Neural cell (in vitro differentiated cells): ENCODE measurements around the gene TEKT5. TPM values are rescaled to one million over a fixed set of nuclear protein-coding genes. Genes with fewer than 3 reads are reported as not detected.

Source experiments
- H2AFZ ChIP-seq: fragments of 200-600, 300-800 bp; sonication (generic), shearing (Covaris generic); 2 replicates; pipeline ENCODE4 v1.6.0; 2014; ENCODE audit warnings: low read depth, mild to moderate bottlenecking, antibody characterized with exemption, low read length, moderate library complexity
- H3F3A ChIP-seq: fragments of 200-600 bp; shearing (Covaris generic); 2 replicates; pipeline ENCODE4 v1.6.1; 2016; ENCODE audit warnings: mild to moderate bottlenecking, moderate library complexity, mixed read lengths, antibody characterized with exemption, low read length; ENCODE audit not compliant: insufficient read depth, poor library complexity, severe bottlenecking
- H3K27ac ChIP-seq: fragments of 200-600, 300-800 bp; sonication (generic), shearing (Covaris generic); 2 replicates; pipeline ENCODE4 v1.5.1; 2014; ENCODE audit warnings: mild to moderate bottlenecking, low read length, moderate library complexity
- H3K27me3 ChIP-seq: fragments of 300-800, 200-600 bp; sonication (generic), shearing (Covaris generic); 2 replicates; pipeline ENCODE4 v1.6.0; 2014; ENCODE audit warnings: mild to moderate bottlenecking, low read depth, low read length, moderate library complexity; ENCODE audit not compliant: insufficient read depth
- H3K36me3 ChIP-seq: fragments of 300-800, 200-600 bp; sonication (generic), shearing (Covaris generic); 2 replicates; pipeline ENCODE4 v1.5.1; 2014; ENCODE audit warnings: mild to moderate bottlenecking, antibody characterized with exemption, low read length, moderate library complexity; ENCODE audit not compliant: insufficient read depth
- H3K4me2 ChIP-seq: fragments of 300-800, 200-600 bp; sonication (generic), shearing (Covaris generic); 2 replicates; pipeline ENCODE4 v1.6.0; 2014; ENCODE audit warnings: mild to moderate bottlenecking, low read length
- H3K4me3 ChIP-seq: fragments of 300-800, 200-600 bp; sonication (generic), shearing (Covaris generic); 2 replicates; pipeline ENCODE4 v1.5.1; 2014; ENCODE audit warnings: mild to moderate bottlenecking, low read length, moderate library complexity
- H3K79me2 ChIP-seq: fragments of 200-600 bp; shearing (Covaris generic); replicated peaks from 2 replicates; pipeline ENCODE4 v1.6.0; 2014; ENCODE audit warnings: mild to moderate bottlenecking, low read length, moderate library complexity; ENCODE audit not compliant: insufficient read depth
- H3K9ac ChIP-seq: fragments of 300-800, 200-600 bp; sonication (generic), shearing (Covaris generic); 2 replicates; pipeline ENCODE4 v1.6.1; 2016; ENCODE audit warnings: mild to moderate bottlenecking, low read length, mixed read lengths
- H3K9me2 ChIP-seq: fragments of 200-600 bp; shearing (Covaris generic); 2 replicates; pipeline ENCODE4 v1.6.1; 2016; ENCODE audit warnings: mild to moderate bottlenecking, low read length, mixed read lengths; ENCODE audit not compliant: insufficient read depth
- H3K9me3 ChIP-seq: fragments of 200-600, 300-800 bp; sonication (generic), shearing (Covaris generic); 2 replicates; pipeline ENCODE4 v1.6.1; 2016; ENCODE audit warnings: mild to moderate bottlenecking, mixed run types, low read length, moderate library complexity, mixed read lengths
- H4K20me1 ChIP-seq: fragments of 200-600 bp; shearing (Covaris generic); 2 replicates; pipeline ENCODE4 v1.6.1; 2016; ENCODE audit warnings: mild to moderate bottlenecking, mixed run types; ENCODE audit not compliant: insufficient read depth
- EP300 ChIP-seq: fragments of 450-650 bp; conservative IDR thresholded peaks from 2 replicates; pipeline ENCODE4 v1.6.1; 2014; ENCODE audit warnings: antibody characterized with exemption, mild to moderate bottlenecking, moderate library complexity; ENCODE audit not compliant: poor library complexity, severe bottlenecking
- EZH2 ChIP-seq: fragments of 200-600, 300-800 bp; shearing (Covaris generic), sonication (generic); IDR thresholded peaks from 2 replicates; pipeline ENCODE4 v1.6.1; 2014; ENCODE audit warnings: antibody characterized with exemption, low read length, borderline replicate concordance, mild to moderate bottlenecking; ENCODE audit not compliant: insufficient read depth, poor library complexity, severe bottlenecking
- MXI1 ChIP-seq: fragments of 450-650 bp; conservative IDR thresholded peaks from 2 replicates; pipeline ENCODE4 v1.6.1; 2014; ENCODE audit warnings: antibody characterized with exemption, mild to moderate bottlenecking; ENCODE audit not compliant: poor library complexity, severe bottlenecking
- POLR2AphosphoS5 ChIP-seq: IDR thresholded peaks from 2 replicates; pipeline ENCODE4 v1.6.1; 2012
- RAD21 ChIP-seq: fragments of 450-650 bp; conservative IDR thresholded peaks from 2 replicates; pipeline ENCODE4 v1.6.1; 2014; ENCODE audit warnings: antibody characterized with exemption, mild to moderate bottlenecking, moderate library complexity
- SMC3 ChIP-seq: fragments of 450-650 bp; conservative IDR thresholded peaks from 2 replicates; pipeline ENCODE4 v1.6.1; 2014; ENCODE audit warnings: antibody characterized with exemption, mild to moderate bottlenecking, moderate library complexity; ENCODE audit not compliant: poor library complexity
- TAF1 ChIP-seq: IDR thresholded peaks from 2 replicates; pipeline ENCODE4 v1.6.1; 2012; ENCODE audit warnings: low read depth
- polyA plus RNA-seq: library from polyadenylated mRNA; depleted of rRNA; stranded (reverse); fragments of >200 nt; gene quantifications from 2 replicates; pipeline ENCODE4 v1.2.3, GENCODE V29; 2014
- TF ChIP-seq, protein P1 (sequence below): fragments of 450-650 bp; IDR thresholded peaks from 2 replicates; pipeline ENCODE4 v1.5.1; 2014; ENCODE audit warnings: antibody characterized with exemption, mild to moderate bottlenecking, moderate library complexity; ENCODE audit not compliant: poor library complexity, severe bottlenecking
- TF ChIP-seq, protein P2 (sequence below): IDR thresholded peaks from 2 replicates; pipeline ENCODE4 v1.6.1; 2012; ENCODE audit warnings: borderline replicate concordance

Gene TEKT5
- polyA plus RNA-seq, 1 donor from 2014 or later, result not detected

DNA sequence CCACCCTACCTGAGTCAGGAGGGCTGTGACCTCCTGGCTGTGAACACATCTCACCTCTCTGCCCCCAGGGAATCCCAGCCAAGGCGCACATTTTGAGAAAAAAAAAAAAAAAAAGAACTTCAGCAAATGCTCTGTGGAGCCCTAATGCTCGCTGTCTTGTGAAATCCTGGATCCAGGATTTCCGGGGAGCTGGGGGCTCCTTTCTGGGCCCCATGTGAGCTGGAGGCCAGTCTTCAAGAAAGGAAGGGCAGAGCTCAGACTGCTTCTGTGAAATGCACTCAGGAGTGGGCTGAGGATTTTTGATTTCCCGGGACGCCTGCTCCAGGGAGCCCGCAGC is 78.3 kb downstream of the TEKT5 start:
- no peak overlapping the region for H3K4me3 ChIP-seq
- no peaks in the 10 kb centered on the region for H3K27me3 ChIP-seq
- no peaks in the 10 kb centered on the region for H3K9me2 ChIP-seq
- no peaks in the 10 kb centered on the region for H3K79me2 ChIP-seq
- no peak overlapping the region for H2AFZ ChIP-seq
- no peaks in the 10 kb centered on the region for H3K36me3 ChIP-seq
- no peaks in the 10 kb centered on the region for H3K9me3 ChIP-seq
- no peak overlapping the region for H3K9ac ChIP-seq
- H3F3A ChIP-seq, result no peaks in the 10 kb centered on the region
- H3K4me2 ChIP-seq, result no peak overlapping the region
- no peak overlapping the region for H3K27ac ChIP-seq
- TF ChIP-seq, protein P1, sequence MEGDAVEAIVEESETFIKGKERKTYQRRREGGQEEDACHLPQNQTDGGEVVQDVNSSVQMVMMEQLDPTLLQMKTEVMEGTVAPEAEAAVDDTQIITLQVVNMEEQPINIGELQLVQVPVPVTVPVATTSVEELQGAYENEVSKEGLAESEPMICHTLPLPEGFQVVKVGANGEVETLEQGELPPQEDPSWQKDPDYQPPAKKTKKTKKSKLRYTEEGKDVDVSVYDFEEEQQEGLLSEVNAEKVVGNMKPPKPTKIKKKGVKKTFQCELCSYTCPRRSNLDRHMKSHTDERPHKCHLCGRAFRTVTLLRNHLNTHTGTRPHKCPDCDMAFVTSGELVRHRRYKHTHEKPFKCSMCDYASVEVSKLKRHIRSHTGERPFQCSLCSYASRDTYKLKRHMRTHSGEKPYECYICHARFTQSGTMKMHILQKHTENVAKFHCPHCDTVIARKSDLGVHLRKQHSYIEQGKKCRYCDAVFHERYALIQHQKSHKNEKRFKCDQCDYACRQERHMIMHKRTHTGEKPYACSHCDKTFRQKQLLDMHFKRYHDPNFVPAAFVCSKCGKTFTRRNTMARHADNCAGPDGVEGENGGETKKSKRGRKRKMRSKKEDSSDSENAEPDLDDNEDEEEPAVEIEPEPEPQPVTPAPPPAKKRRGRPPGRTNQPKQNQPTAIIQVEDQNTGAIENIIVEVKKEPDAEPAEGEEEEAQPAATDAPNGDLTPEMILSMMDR, result no peak
- TF ChIP-seq POLR2AphosphoS5 (no peak), SMC3 (no peak), RAD21 (no peak), EP300 (no peak), MXI1 (no peak), TAF1 (no peak), EZH2 (no peak)
- TF ChIP-seq, protein P2, sequence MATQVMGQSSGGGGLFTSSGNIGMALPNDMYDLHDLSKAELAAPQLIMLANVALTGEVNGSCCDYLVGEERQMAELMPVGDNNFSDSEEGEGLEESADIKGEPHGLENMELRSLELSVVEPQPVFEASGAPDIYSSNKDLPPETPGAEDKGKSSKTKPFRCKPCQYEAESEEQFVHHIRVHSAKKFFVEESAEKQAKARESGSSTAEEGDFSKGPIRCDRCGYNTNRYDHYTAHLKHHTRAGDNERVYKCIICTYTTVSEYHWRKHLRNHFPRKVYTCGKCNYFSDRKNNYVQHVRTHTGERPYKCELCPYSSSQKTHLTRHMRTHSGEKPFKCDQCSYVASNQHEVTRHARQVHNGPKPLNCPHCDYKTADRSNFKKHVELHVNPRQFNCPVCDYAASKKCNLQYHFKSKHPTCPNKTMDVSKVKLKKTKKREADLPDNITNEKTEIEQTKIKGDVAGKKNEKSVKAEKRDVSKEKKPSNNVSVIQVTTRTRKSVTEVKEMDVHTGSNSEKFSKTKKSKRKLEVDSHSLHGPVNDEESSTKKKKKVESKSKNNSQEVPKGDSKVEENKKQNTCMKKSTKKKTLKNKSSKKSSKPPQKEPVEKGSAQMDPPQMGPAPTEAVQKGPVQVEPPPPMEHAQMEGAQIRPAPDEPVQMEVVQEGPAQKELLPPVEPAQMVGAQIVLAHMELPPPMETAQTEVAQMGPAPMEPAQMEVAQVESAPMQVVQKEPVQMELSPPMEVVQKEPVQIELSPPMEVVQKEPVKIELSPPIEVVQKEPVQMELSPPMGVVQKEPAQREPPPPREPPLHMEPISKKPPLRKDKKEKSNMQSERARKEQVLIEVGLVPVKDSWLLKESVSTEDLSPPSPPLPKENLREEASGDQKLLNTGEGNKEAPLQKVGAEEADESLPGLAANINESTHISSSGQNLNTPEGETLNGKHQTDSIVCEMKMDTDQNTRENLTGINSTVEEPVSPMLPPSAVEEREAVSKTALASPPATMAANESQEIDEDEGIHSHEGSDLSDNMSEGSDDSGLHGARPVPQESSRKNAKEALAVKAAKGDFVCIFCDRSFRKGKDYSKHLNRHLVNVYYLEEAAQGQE, result no peak
- H4K20me1 ChIP-seq, result no peaks in the 10 kb centered on the region

DNA sequence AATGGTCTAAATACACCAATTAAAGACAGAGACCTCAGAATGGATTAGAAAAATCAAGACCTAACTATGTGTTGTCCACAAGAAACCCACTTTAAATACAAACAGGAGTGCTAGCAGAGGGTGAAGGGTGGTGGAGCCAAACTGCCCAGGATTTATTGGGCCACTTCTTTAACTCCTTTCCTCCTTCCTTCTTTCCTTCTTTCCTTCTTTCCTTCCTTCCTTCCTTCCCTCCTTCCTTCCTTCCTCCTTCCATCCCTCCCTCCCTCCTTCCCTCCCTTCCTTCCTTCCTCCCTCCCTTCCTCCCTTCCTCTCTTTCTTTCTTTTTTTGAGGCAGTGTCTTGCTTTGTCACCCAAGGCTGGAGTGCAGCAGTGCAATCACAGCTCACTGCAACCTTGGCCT is 80.0 kb downstream of the TEKT5 start:
- no peak for TF ChIP-seq TAF1
- no peak for TF ChIP-seq RAD21
- TF ChIP-seq, protein P1, result no peak
- no peak for TF ChIP-seq EP300
- no peak for TF ChIP-seq POLR2AphosphoS5
- TF ChIP-seq EZH2, result no peak
- TF ChIP-seq, protein P2, result no peak
- no peak for TF ChIP-seq SMC3
- no peak for TF ChIP-seq MXI1
- no peaks in the 10 kb centered on the region for H3K79me2 ChIP-seq
- no peaks in the 10 kb centered on the region for H3F3A ChIP-seq
- no peaks in the 10 kb centered on the region for H3K36me3 ChIP-seq
- no peak overlapping the region for H3K4me2 ChIP-seq
- H3K27ac ChIP-seq, result no peak overlapping the region
- H3K9me3 ChIP-seq, result no peaks in the 10 kb centered on the region
- no peak overlapping the region for H2AFZ ChIP-seq
- no peaks in the 10 kb centered on the region for H3K27me3 ChIP-seq
- H3K4me3 ChIP-seq, result no peak overlapping the region
- H3K9me2 ChIP-seq, result no peaks in the 10 kb centered on the region
- H3K9ac ChIP-seq, result no peak overlapping the region
- no peaks in the 10 kb centered on the region for H4K20me1 ChIP-seq
